ENCODE measurements around the gene RIMS3.

DNA sequence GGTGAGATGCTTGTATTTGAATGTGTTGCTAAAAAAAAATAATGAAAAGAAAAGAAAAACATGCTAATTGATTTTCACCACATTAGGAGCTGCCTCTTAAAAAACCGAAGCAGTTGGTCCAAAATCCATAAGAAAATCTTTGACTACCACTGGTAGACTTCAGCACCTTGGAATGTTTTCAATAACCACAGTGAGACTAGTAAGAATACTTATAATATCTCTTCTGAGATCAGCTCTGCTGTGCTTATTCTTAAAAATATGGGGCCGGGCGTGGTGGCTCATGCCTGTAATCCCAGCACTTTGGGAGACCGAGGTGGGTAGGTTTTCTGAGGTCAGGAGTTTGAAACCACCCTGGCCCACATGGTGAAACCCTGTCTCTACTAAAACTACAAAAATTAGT, 41.1 kb upstream of the RIMS3 start:
- TF ChIP-seq, protein P1, sequence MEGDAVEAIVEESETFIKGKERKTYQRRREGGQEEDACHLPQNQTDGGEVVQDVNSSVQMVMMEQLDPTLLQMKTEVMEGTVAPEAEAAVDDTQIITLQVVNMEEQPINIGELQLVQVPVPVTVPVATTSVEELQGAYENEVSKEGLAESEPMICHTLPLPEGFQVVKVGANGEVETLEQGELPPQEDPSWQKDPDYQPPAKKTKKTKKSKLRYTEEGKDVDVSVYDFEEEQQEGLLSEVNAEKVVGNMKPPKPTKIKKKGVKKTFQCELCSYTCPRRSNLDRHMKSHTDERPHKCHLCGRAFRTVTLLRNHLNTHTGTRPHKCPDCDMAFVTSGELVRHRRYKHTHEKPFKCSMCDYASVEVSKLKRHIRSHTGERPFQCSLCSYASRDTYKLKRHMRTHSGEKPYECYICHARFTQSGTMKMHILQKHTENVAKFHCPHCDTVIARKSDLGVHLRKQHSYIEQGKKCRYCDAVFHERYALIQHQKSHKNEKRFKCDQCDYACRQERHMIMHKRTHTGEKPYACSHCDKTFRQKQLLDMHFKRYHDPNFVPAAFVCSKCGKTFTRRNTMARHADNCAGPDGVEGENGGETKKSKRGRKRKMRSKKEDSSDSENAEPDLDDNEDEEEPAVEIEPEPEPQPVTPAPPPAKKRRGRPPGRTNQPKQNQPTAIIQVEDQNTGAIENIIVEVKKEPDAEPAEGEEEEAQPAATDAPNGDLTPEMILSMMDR (IDR thresholded peaks at IDR 0.05): no peak
- TF ChIP-seq EP300 (IDR thresholded peaks at IDR 0.05): no peak
- no peak for TF ChIP-seq POLR2A (IDR thresholded peaks at IDR 0.05)

Measured in sigmoid colon (tissue), 4 donors.